T-helper 1 cell treated with Interleukin-12 subunit alpha and Interleukin-12 subunit beta and Interleukin-4 antibody, amounts not matched to agents 30 μg/mL and 1 μg/mL, for 36 hours (primary cell): ENCODE data around the gene SEC63.
"Not testable (repeated sequence)": the region's sequence is repeated elsewhere in the genome, so short reads cannot be mapped to it uniquely, and the experiment has no call there.

Experiments
- H3K27ac Mint-ChIP-seq: one replicate; pipeline ENCODE4 v1.8.0; 2021; ENCODE audit warnings: mild to moderate bottlenecking, mixed read lengths
- H3K27me3 Mint-ChIP-seq: one replicate; pipeline ENCODE4 v1.8.0; 2021; ENCODE audit warnings: low read depth, mixed read lengths
- H3K36me3 Mint-ChIP-seq: one replicate; pipeline ENCODE4 v1.8.0; 2021; ENCODE audit warnings: low read depth, mixed read lengths
- H3K4me1 Mint-ChIP-seq: one replicate; pipeline ENCODE4 v1.8.0; 2021; ENCODE audit warnings: low read depth, mixed read lengths
- H3K4me3 Mint-ChIP-seq: one replicate; pipeline ENCODE4 v1.8.0; 2021; ENCODE audit warnings: mild to moderate bottlenecking, moderate library complexity, mixed read lengths
- H3K9me3 Mint-ChIP-seq: one replicate; pipeline ENCODE4 v1.8.0; 2021; ENCODE audit warnings: mixed read lengths

SEC63 gene

GRCh38 chr6:107985701-107986100 lies 27.7 kb upstream of the SEC63 start:
- no peaks in the 10 kb centered on the region for H3K9me3 Mint-ChIP-seq
- no peak overlapping the region for H3K27ac Mint-ChIP-seq
- no peaks in the 10 kb centered on the region for H3K36me3 Mint-ChIP-seq
- H3K4me1 Mint-ChIP-seq, result peaks cover 1% of the 10 kb centered on the region
- H3K27me3 Mint-ChIP-seq, result peaks cover 9% of the 10 kb centered on the region
- no peak overlapping the region for H3K4me3 Mint-ChIP-seq

- no peak overlapping the region for H3K27ac Mint-ChIP-seq
- H3K27me3 Mint-ChIP-seq, result peaks cover 9% of the 10 kb centered on the region
- H3K4me3 Mint-ChIP-seq, result no peak overlapping the region
- H3K9me3 Mint-ChIP-seq, result no peaks in the 10 kb centered on the region
- peaks cover 3% of the 10 kb centered on the region for H3K4me1 Mint-ChIP-seq
- H3K36me3 Mint-ChIP-seq, result no peaks in the 10 kb centered on the region
Observed at GRCh38 chr6:107983811-107984210, 25.8 kb upstream of the SEC63 start.

GRCh38 chr6:107982486-107982885 lies 24.5 kb upstream of the SEC63 start:
- Mint-ChIP-seq H3K4me3 (no peak overlapping the region), H3K27ac (no peak overlapping the region), H3K4me1 (peaks cover 3% of the 10 kb centered on the region), H3K27me3 (peaks cover 9% of the 10 kb centered on the region), H3K36me3 (no peaks in the 10 kb centered on the region), H3K9me3 (no peaks in the 10 kb centered on the region)

- peaks cover 9% of the 10 kb centered on the region for H3K27me3 Mint-ChIP-seq
- no peak overlapping the region for H3K27ac Mint-ChIP-seq
Observed at GRCh38 chr6:107981695-107982094, 23.7 kb upstream of the SEC63 start.

GRCh38 chr6:107977283-107977682 lies 19.3 kb upstream of the SEC63 start:
- Mint-ChIP-seq H3K4me3 (no peak overlapping the region), H3K36me3 (no peaks in the 10 kb centered on the region), H3K27ac (no peak overlapping the region), H3K4me1 (peaks cover 5% of the 10 kb centered on the region), H3K27me3 (peaks cover 6% of the 10 kb centered on the region), H3K9me3 (no peaks in the 10 kb centered on the region)

More at GRCh38 chr6:107981695-107982094, 23.7 kb upstream of the SEC63 start:
- Mint-ChIP-seq H3K36me3 (no peaks in the 10 kb centered on the region), H3K4me3 (no peak overlapping the region), H3K9me3 (no peaks in the 10 kb centered on the region), H3K4me1 (peaks cover 3% of the 10 kb centered on the region)

GRCh38 chr6:107976155-107976783 lies 18.3 kb upstream of the SEC63 start:
- Mint-ChIP-seq H3K27ac (no peak overlapping the region), H3K9me3 (no peaks in the 10 kb centered on the region), H3K27me3 (peaks cover 11% of the 10 kb centered on the region), H3K4me3 (no peak overlapping the region), H3K4me1 (peaks cover 5% of the 10 kb centered on the region), H3K36me3 (no peaks in the 10 kb centered on the region)

- Mint-ChIP-seq H3K36me3 (no peaks in the 10 kb centered on the region), H3K27me3 (peaks cover 11% of the 10 kb centered on the region), H3K4me1 (peaks cover 2% of the 10 kb centered on the region), H3K4me3 (no peak overlapping the region), H3K9me3 (no peaks in the 10 kb centered on the region), H3K27ac (no peak overlapping the region)
Observed at GRCh38 chr6:107973594-107973993, 15.6 kb upstream of the SEC63 start.

GRCh38 chr6:107972413-107973096 lies 14.5 kb upstream of the SEC63 start:
- no peak overlapping the region for H3K4me3 Mint-ChIP-seq
- peaks cover 2% of the 10 kb centered on the region for H3K4me1 Mint-ChIP-seq
- peaks cover 11% of the 10 kb centered on the region for H3K27me3 Mint-ChIP-seq
- H3K36me3 Mint-ChIP-seq, result no peaks in the 10 kb centered on the region
- no peak overlapping the region for H3K27ac Mint-ChIP-seq
- H3K9me3 Mint-ChIP-seq, result no peaks in the 10 kb centered on the region

- Mint-ChIP-seq H3K9me3 (no peaks in the 10 kb centered on the region), H3K27ac (no peak overlapping the region), H3K36me3 (no peaks in the 10 kb centered on the region), H3K4me3 (no peak overlapping the region), H3K4me1 (peaks cover 2% of the 10 kb centered on the region), H3K27me3 (peaks cover 11% of the 10 kb centered on the region)
Observed at GRCh38 chr6:107971181-107971580, 13.2 kb upstream of the SEC63 start.

- peaks cover 11% of the 10 kb centered on the region for H3K27me3 Mint-ChIP-seq
- H3K4me3 Mint-ChIP-seq, result no peak overlapping the region
- no peaks in the 10 kb centered on the region for H3K36me3 Mint-ChIP-seq
- H3K4me1 Mint-ChIP-seq, result peaks cover 2% of the 10 kb centered on the region
- H3K9me3 Mint-ChIP-seq, result no peaks in the 10 kb centered on the region
- H3K27ac Mint-ChIP-seq, result no peak overlapping the region
Observed at GRCh38 chr6:107970255-107970654, 12.2 kb upstream of the SEC63 start.

- no peak overlapping the region for H3K27ac Mint-ChIP-seq
- H3K4me3 Mint-ChIP-seq, result no peak overlapping the region
- no peaks in the 10 kb centered on the region for H3K36me3 Mint-ChIP-seq
- no peaks in the 10 kb centered on the region for H3K9me3 Mint-ChIP-seq
- peaks cover 2% of the 10 kb centered on the region for H3K4me1 Mint-ChIP-seq
- peaks cover 11% of the 10 kb centered on the region for H3K27me3 Mint-ChIP-seq
Observed at GRCh38 chr6:107968081-107968480, 10.1 kb upstream of the SEC63 start.

- Mint-ChIP-seq H3K27me3 (no peaks in the 10 kb centered on the region), H3K9me3 (no peaks in the 10 kb centered on the region), H3K36me3 (no peaks in the 10 kb centered on the region), H3K4me1 (no peaks in the 10 kb centered on the region), H3K27ac (no peak overlapping the region), H3K4me3 (no peak overlapping the region)
Observed at GRCh38 chr6:107965746-107966145, 7.7 kb upstream of the SEC63 start.

GRCh38 chr6:107962723-107963122 lies 4.7 kb upstream of the SEC63 start:
- Mint-ChIP-seq H3K27ac (no peak overlapping the region), H3K4me1 (peaks cover 3% of the 10 kb centered on the region), H3K9me3 (no peaks in the 10 kb centered on the region), H3K4me3 (no peak overlapping the region), H3K36me3 (no peaks in the 10 kb centered on the region), H3K27me3 (peaks cover 7% of the 10 kb centered on the region)

GRCh38 chr6:107959392-107959791 lies 1.4 kb upstream of the SEC63 start:
- Mint-ChIP-seq H3K27me3 (peaks cover 7% of the 10 kb centered on the region), H3K4me1 (peaks cover 20% of the 10 kb centered on the region), H3K4me3 (no peak overlapping the region), H3K36me3 (peaks cover 9% of the 10 kb centered on the region), H3K27ac (no peak overlapping the region), H3K9me3 (no peaks in the 10 kb centered on the region)

GRCh38 chr6:107958689-107959362 lies 818 bp upstream of the SEC63 start:
- H3K9me3 Mint-ChIP-seq, H3K36me3 Mint-ChIP-seq, H3K27me3 Mint-ChIP-seq, H3K27ac Mint-ChIP-seq: not testable (repeated sequence)
- peaks cover 20% of the 10 kb centered on the region for H3K4me1 Mint-ChIP-seq
- peak overlapping the region; percentile 87 for H3K4me3 Mint-ChIP-seq
